ENCODE measurements around the gene ARFGAP3.

The ARFGAP3 gene

GRCh38 chr22:42816336-42816735 is 40.7 kb downstream of the ARFGAP3 start:
- CTCF ChIA-PET: interaction anchor here (0.6 to 2.9 kb wide), 8 partner anchors 10 to 179 kb away, joined by 3 to 15 read pairs (median 6); no protein-coding TSS in a partner anchor
- no peak overlapping the region for H3K4me3 ChIP-seq (ENCODE audit: low read depth, low read length)
- TF ChIP-seq CTCF (IDR thresholded peaks at IDR 0.05; ENCODE audit: insufficient read depth, low read length, missing control alignments): no peak
- DNase-seq (ENCODE audit: low read depth, low spot score): no peak
- POLR2A ChIA-PET: interaction anchor here (0.9 kb wide), 1 partner anchor 9 kb away, joined by 3 read pairs; no protein-coding TSS in a partner anchor

GRCh38 chr22:42814616-42815015 is 42.5 kb downstream of the ARFGAP3 start:
- no peak for DNase-seq (ENCODE audit: low read depth, low spot score)
- CTCF ChIA-PET: no interaction called here
- POLR2A ChIA-PET: no interaction called here
- TF ChIP-seq CTCF (IDR thresholded peaks at IDR 0.05; ENCODE audit: insufficient read depth, low read length, missing control alignments): no peak
- H3K4me3 ChIP-seq (ENCODE audit: low read depth, low read length): no peak overlapping the region

GRCh38 chr22:42814215-42814614 is 42.9 kb downstream of the ARFGAP3 start:
- no peak for TF ChIP-seq CTCF (IDR thresholded peaks at IDR 0.05; ENCODE audit: insufficient read depth, low read length, missing control alignments)
- ChIA-PET POLR2A (no interaction called here), CTCF (interaction anchor here (1.3 to 1.6 kb wide), 2 partner anchors 13 to 196 kb away, joined by 3 to 7 read pairs; no protein-coding TSS in a partner anchor)
- H3K4me3 ChIP-seq (ENCODE audit: low read depth, low read length): no peak overlapping the region
- no peak for DNase-seq (ENCODE audit: low read depth, low spot score)

GRCh38 chr22:42813501-42813900 is 43.6 kb downstream of the ARFGAP3 start:
- DNase-seq (ENCODE audit: low read depth, low spot score): no peak
- CTCF ChIA-PET: interaction anchor here (1.3 to 1.6 kb wide), 2 partner anchors 13 to 196 kb away, joined by 3 to 7 read pairs; no protein-coding TSS in a partner anchor
- H3K4me3 ChIP-seq (ENCODE audit: low read depth, low read length): no peak overlapping the region
- POLR2A ChIA-PET: no interaction called here
- TF ChIP-seq CTCF (IDR thresholded peaks at IDR 0.05; ENCODE audit: insufficient read depth, low read length, missing control alignments): no peak

GRCh38 chr22:42811459-42811858 is 45.6 kb downstream of the ARFGAP3 start:
- ChIA-PET POLR2A (no interaction called here), CTCF (interaction anchor here (1.6 to 3.4 kb wide), 3 partner anchors 9 to 31 kb away, joined by 4 to 27 read pairs (median 6); no protein-coding TSS in a partner anchor)
- DNase-seq (ENCODE audit: low read depth, low spot score): no peak
- no peak for TF ChIP-seq CTCF (IDR thresholded peaks at IDR 0.05; ENCODE audit: insufficient read depth, low read length, missing control alignments)
- no peak overlapping the region for H3K4me3 ChIP-seq (ENCODE audit: low read depth, low read length)

- no peak for TF ChIP-seq CTCF (IDR thresholded peaks at IDR 0.05; ENCODE audit: insufficient read depth, low read length, missing control alignments)
- ChIA-PET CTCF (interaction anchor here (3.7 kb wide), 1 partner anchor 12 kb away, joined by 32 read pairs; no protein-coding TSS in a partner anchor), POLR2A (no interaction called here)
- DNase-seq (ENCODE audit: low read depth, low spot score): no peak
- no peak overlapping the region for H3K4me3 ChIP-seq (ENCODE audit: low read depth, low read length)
Observed at GRCh38 chr22:42808521-42808920, 48.6 kb downstream of the ARFGAP3 start.
